ENCODE data around the gene CLCN2.
"Not testable (repeated sequence)": the region's sequence is repeated elsewhere in the genome, so short reads cannot be mapped to it uniquely, and the experiment has no call there.

Gene CLCN2

GRCh38 chr3:184348057-184348382 lies 13.4 kb downstream of the CLCN2 start:
- Histone ChIP-seq H3K27me3 (ENCODE audit: insufficient read depth, low read length) (no peaks in the 10 kb centered on the region), H3K4me3 (ENCODE audit: low read length) (no peak overlapping the region), H3K36me3 (ENCODE audit: insufficient read depth, low read depth, low read length) (peaks cover 36% of the 10 kb centered on the region), H3K4me1 (ENCODE audit: insufficient read depth, low read length) (peaks cover 4% of the 10 kb centered on the region), H3K27ac (ENCODE audit: low read length) (no peak overlapping the region), H3K9me3 (ENCODE audit: insufficient read depth, low read depth, low read length) (no peaks in the 10 kb centered on the region), H3K9ac (ENCODE audit: low read depth, low read length) (no peak overlapping the region)

DNA sequence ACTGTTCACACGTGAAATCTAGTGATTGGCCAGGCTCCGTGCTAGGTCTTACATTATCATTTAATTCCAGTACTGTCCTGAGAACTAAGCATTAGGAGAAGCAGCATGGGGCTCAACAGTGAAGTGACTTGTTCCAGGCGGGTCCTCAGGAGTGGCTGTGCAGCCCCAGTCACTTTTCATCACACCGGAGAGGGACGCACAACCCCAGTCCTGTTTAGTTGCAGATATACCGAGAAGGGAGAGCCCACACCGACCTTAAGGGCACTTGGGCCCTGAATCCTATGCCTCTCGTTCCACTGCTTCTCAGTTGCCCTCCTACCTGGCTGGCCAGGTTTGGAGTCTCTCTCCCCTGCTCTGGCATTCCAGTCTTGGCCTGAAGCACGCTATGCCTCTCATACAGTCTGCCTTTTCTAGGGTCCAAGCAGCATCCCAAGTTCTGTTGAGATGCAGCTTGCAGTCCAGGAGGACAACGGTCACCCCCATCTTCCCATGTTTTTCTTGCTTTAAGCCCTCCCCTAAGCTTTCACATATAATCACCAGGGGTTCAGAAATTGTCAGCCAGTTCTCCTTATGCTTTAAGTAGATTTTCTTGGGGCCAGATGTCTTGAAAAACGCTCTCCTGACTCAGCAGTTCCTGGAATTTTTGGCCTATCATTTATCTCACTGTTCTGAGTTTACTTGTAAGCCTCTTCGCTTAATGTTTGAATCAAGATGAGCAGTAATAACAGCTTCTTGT lies 13.9 kb downstream of the CLCN2 start:
- Histone ChIP-seq H3K4me3 (ENCODE audit: low read length) (no peak overlapping the region), H3K9ac (ENCODE audit: low read depth, low read length) (no peak overlapping the region), H3K36me3 (ENCODE audit: insufficient read depth, low read depth, low read length) (peaks cover 36% of the 10 kb centered on the region), H3K9me3 (ENCODE audit: insufficient read depth, low read depth, low read length) (no peaks in the 10 kb centered on the region), H3K27me3 (ENCODE audit: insufficient read depth, low read length) (no peaks in the 10 kb centered on the region), H3K4me1 (ENCODE audit: insufficient read depth, low read length) (peaks cover 4% of the 10 kb centered on the region), H3K27ac (ENCODE audit: low read length) (no peak overlapping the region)

- no peak overlapping the region for H3K27ac ChIP-seq (ENCODE audit: low read length)
- peaks cover 4% of the 10 kb centered on the region; the same call in 1 of the 2 replicates for H3K4me1 ChIP-seq (ENCODE audit: insufficient read depth, low read length)
- no peak overlapping the region for H3K4me3 ChIP-seq (ENCODE audit: low read length)
- H3K27me3 ChIP-seq (ENCODE audit: insufficient read depth, low read length): no peaks in the 10 kb centered on the region
- peaks cover 33% of the 10 kb centered on the region for H3K36me3 ChIP-seq (ENCODE audit: insufficient read depth, low read depth, low read length)
- H3K9me3 ChIP-seq (ENCODE audit: insufficient read depth, low read depth, low read length): no peaks in the 10 kb centered on the region
- no peak overlapping the region for H3K9ac ChIP-seq (ENCODE audit: low read depth, low read length)
Observed at GRCh38 chr3:184346480-184347190, 14.8 kb downstream of the CLCN2 start.

GRCh38 chr3:184345317-184346144 lies 15.9 kb downstream of the CLCN2 start:
- H3K27ac ChIP-seq (ENCODE audit: low read length): no peak overlapping the region
- peaks cover 4% of the 10 kb centered on the region for H3K4me1 ChIP-seq (ENCODE audit: insufficient read depth, low read length)
- H3K36me3 ChIP-seq (ENCODE audit: insufficient read depth, low read depth, low read length): peaks cover 24% of the 10 kb centered on the region
- no peaks in the 10 kb centered on the region for H3K9me3 ChIP-seq (ENCODE audit: insufficient read depth, low read depth, low read length)
- H3K4me3 ChIP-seq (ENCODE audit: low read length): no peak overlapping the region
- no peaks in the 10 kb centered on the region for H3K27me3 ChIP-seq (ENCODE audit: insufficient read depth, low read length)
- H3K9ac ChIP-seq (ENCODE audit: low read depth, low read length): peak overlapping the region; percentile 4; the same call in 1 of the 2 replicates

DNA sequence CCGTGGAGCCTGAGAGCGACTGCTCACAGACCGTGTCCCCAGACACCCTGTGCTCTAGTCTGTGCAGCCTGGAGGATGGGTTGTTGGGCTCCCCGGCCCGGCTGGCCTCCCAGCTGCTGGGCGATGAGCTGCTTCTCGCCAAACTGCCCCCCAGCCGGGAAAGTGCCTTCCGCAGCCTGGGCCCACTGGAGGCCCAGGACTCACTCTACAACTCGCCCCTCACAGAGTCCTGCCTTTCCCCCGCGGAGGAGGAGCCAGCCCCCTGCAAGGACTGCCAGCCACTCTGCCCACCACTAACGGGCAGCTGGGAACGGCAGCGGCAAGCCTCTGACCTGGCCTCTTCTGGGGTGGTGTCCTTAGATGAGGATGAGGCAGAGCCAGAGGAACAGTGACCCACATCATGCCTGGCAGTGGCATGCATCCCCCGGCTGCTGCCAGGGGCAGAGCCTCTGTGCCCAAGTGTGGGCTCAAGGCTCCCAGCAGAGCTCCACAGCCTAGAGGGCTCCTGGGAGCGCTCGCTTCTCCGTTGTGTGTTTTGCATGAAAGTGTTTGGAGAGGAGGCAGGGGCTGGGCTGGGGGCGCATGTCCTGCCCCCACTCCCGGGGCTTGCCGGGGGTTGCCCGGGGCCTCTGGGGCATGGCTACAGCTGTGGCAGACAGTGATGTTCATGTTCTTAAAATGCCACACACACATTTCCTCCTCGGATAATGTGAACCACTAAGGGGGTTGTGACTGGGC lies 16.7 kb downstream of the CLCN2 start:
- peaks cover 4% of the 10 kb centered on the region for H3K4me1 ChIP-seq (ENCODE audit: insufficient read depth, low read length)
- no peak overlapping the region for H3K27ac ChIP-seq (ENCODE audit: low read length)
- H3K27me3 ChIP-seq (ENCODE audit: insufficient read depth, low read length): no peaks in the 10 kb centered on the region
- H3K9me3 ChIP-seq (ENCODE audit: insufficient read depth, low read depth, low read length): no peaks in the 10 kb centered on the region
- no peak overlapping the region for H3K4me3 ChIP-seq (ENCODE audit: low read length)
- no peak overlapping the region for H3K9ac ChIP-seq (ENCODE audit: low read depth, low read length)
- H3K36me3 ChIP-seq (ENCODE audit: insufficient read depth, low read depth, low read length): peaks cover 24% of the 10 kb centered on the region

DNA sequence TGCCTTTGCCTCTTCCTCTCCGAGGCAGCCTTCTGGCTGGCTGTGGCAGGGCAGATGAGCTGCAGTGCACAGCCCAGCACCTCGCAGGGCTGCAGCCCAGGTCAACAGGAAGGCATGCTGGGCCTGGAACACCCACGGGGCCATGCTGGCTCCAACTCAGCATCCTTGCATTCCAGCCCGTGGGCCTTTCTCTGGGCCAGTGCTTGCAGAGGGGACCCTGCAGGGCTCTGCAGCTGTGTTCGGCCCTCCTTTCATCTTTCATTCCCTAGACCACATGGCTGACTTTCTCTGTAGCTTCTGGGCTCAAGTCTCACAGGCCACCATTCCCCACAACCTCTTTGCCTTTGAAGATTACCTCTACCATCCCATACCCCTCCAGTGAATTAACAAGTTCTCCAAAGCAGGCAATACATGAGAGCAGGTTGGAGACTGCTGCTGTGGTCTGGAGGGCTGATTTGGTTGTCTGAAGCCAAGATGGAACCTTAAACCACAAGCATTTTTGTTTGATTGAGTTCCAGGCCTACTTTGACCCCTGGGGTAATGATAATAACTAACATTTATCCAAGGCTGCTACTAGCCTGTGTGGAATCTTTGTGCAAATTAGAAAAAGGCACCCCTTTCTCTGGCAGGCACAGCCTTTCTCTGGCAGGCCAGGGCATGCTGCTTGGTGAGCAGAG lies 18.1 kb downstream of the CLCN2 start:
- H3K4me1 ChIP-seq (ENCODE audit: insufficient read depth, low read length): peaks cover 9% of the 10 kb centered on the region
- peaks cover 24% of the 10 kb centered on the region for H3K36me3 ChIP-seq (ENCODE audit: insufficient read depth, low read depth, low read length)
- H3K9ac ChIP-seq (ENCODE audit: low read depth, low read length): no peak overlapping the region
- no peak overlapping the region for H3K27ac ChIP-seq (ENCODE audit: low read length)
- H3K27me3 ChIP-seq (ENCODE audit: insufficient read depth, low read length): no peaks in the 10 kb centered on the region
- H3K4me3 ChIP-seq (ENCODE audit: low read length): no peak overlapping the region
- no peaks in the 10 kb centered on the region for H3K9me3 ChIP-seq (ENCODE audit: insufficient read depth, low read depth, low read length)

- Histone ChIP-seq H3K36me3 (ENCODE audit: insufficient read depth, low read depth, low read length) (peaks cover 21% of the 10 kb centered on the region), H3K4me1 (ENCODE audit: insufficient read depth, low read length) (peaks cover 15% of the 10 kb centered on the region), H3K4me3 (ENCODE audit: low read length) (no peak overlapping the region), H3K9ac (ENCODE audit: low read depth, low read length) (no peak overlapping the region), H3K27ac (ENCODE audit: low read length) (no peak overlapping the region), H3K27me3 (ENCODE audit: insufficient read depth, low read length) (no peaks in the 10 kb centered on the region), H3K9me3 (ENCODE audit: insufficient read depth, low read depth, low read length) (no peaks in the 10 kb centered on the region)
Observed at GRCh38 chr3:184341925-184342324, 19.5 kb downstream of the CLCN2 start.

DNA sequence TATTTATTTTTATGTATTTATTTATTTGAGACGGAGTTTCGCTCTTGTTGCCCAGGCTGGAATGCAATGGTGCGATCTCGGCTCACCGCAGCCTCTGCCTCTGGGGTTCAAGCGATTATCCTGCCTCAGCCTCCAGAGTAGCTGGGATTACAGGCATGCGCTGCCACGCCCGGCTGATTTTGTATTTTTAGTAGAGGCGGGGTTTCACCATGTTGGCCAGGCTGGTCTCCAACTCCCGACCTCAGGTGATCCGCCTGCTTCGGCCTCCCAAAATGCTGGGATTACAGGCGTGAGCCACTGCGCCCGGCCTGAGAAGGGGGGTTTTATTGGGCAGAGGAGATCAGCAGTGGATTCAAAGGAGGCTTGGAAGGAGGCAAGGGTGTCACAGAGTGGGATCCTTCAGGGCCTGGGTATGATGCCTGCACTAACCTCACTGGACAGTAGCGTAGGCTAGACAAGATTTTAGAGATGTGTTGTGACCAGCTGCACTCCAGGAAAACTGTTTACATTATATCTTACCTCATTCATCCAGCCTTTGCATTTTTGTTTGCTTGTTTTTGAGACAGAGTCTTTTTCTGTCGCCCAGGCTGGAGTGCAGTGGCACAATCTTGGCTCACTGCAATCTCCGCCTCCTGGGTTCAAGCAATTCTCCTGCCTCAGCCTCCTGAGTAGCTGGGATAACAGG lies 21.8 kb downstream of the CLCN2 start:
- Histone ChIP-seq H3K4me1 (ENCODE audit: insufficient read depth, low read length) (peaks cover 15% of the 10 kb centered on the region), H3K36me3 (ENCODE audit: insufficient read depth, low read depth, low read length) (peaks cover 23% of the 10 kb centered on the region)
- not testable (repeated sequence) for H3K9me3 ChIP-seq (ENCODE audit: insufficient read depth, low read depth, low read length); H3K4me3 ChIP-seq (ENCODE audit: low read length); H3K9ac ChIP-seq (ENCODE audit: low read depth, low read length); H3K27ac ChIP-seq (ENCODE audit: low read length); H3K27me3 ChIP-seq (ENCODE audit: insufficient read depth, low read length)

DNA sequence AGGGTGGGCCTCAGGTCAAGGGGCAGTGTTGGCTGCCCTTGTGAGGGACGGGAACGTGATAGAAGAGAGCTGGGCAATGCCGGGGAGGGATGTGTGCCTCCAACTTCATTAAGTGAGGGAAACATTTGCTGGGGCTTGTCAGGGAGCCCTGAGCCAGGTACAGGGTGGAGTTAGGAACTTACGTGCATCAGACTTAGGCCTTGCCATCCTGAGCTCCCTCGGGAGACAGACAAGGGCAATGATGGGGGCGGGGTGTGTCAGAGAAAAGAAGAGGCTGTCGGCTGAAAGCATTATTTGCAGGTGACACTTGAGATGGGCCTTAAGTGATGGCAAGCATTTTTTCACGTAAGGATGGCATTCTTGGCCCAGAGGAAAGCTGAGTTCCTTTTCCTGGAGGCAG lies 22.4 kb downstream of the CLCN2 start:
- Histone ChIP-seq H3K9ac (ENCODE audit: low read depth, low read length) (peak overlapping the region; percentile 64; the same call in 1 of the 2 replicates), H3K4me3 (ENCODE audit: low read length) (peak overlapping the region; percentile 60; the same call in 1 of the 2 replicates), H3K9me3 (ENCODE audit: insufficient read depth, low read depth, low read length) (no peaks in the 10 kb centered on the region), H3K36me3 (ENCODE audit: insufficient read depth, low read depth, low read length) (peaks cover 29% of the 10 kb centered on the region), H3K27ac (ENCODE audit: low read length) (no peak overlapping the region), H3K27me3 (ENCODE audit: insufficient read depth, low read length) (no peaks in the 10 kb centered on the region), H3K4me1 (ENCODE audit: insufficient read depth, low read length) (peaks cover 15% of the 10 kb centered on the region)

DNA sequence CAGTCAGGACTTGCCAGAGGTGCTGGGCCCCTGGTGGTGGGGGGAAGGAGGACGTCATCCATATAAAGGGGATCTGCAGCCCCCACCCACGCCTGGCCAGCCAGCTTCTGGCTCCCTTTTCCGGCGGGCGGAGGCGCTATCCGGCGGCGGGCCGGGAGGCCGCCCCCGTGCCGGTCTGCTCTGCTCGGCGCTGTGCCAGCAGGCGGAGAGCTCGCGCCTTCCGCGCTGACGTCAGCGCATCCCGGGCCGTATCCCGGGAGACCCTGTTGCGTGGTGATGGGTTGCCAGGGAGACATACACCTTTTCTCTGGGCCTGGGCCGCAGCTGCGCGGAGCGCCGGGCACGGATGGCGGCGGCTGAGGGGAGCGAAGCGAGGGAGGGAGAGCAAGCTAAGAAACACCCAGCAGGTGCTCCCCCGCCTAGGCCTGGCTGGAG lies 22.9 kb downstream of the CLCN2 start:
- H3K36me3 ChIP-seq (ENCODE audit: insufficient read depth, low read depth, low read length): peaks cover 32% of the 10 kb centered on the region
- H3K27me3 ChIP-seq (ENCODE audit: insufficient read depth, low read length): no peaks in the 10 kb centered on the region
- peaks cover 15% of the 10 kb centered on the region for H3K4me1 ChIP-seq (ENCODE audit: insufficient read depth, low read length)
- H3K4me3 ChIP-seq (ENCODE audit: low read length): peak overlapping the region; percentile 60; the same call in 1 of the 2 replicates
- no peaks in the 10 kb centered on the region for H3K9me3 ChIP-seq (ENCODE audit: insufficient read depth, low read depth, low read length)
- H3K9ac ChIP-seq (ENCODE audit: low read depth, low read length): peak overlapping the region; percentile 64; the same call in 1 of the 2 replicates
- no peak overlapping the region for H3K27ac ChIP-seq (ENCODE audit: low read length)

All from iPS-20b (cell line).